Sigmoid colon (tissue), 3 donors: Measurements from ENCODE around the gene CELA2A.
"Not testable (repeated sequence)": the region's sequence is repeated elsewhere in the genome, so short reads cannot be mapped to it uniquely, and the experiment has no call there.

ENCODE experiments used
- POLR2A ChIP-seq, 2 donors: fragments of 450-650 bp; IDR thresholded peaks; one replicate each; pipeline ENCODE4 v1.6.1; 2016; ENCODE audit warnings: antibody characterized with exemption in 2 of 2, mild to moderate bottlenecking in 2 of 2, moderate library complexity in 2 of 2
- TF ChIP-seq, protein P1 (sequence below), 4 experiments: fragments of 450-650 bp in 3 of 4; fragments of 200-600 bp in 1 of 4; IDR thresholded peaks; one replicate each; pipeline ENCODE4 v1.5.1; 2016 to 2019; ENCODE audit warnings: antibody characterized with exemption in 4 of 4, mild to moderate bottlenecking in 3 of 4, moderate library complexity in 2 of 4

DNA sequence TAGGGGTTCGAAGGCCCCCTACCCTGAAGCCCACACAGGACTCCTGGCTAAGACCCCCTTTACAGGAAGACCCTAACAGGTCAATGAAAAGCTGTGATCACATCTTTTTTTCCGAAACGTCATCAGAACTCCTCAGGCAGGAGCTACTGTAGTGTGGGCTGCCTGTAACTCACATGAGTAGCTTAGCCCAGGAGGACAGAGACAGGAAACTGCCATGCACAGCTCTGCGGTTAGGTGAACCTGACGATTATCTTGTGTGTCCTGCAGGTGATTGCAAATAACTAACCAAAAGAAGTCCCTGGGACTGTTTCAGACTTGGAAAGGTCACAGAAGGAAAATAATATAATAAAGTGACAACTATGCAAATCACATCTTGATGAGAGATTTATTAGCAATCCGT, 15.2 kb downstream of the CELA2A start:
- TF ChIP-seq, protein P1, sequence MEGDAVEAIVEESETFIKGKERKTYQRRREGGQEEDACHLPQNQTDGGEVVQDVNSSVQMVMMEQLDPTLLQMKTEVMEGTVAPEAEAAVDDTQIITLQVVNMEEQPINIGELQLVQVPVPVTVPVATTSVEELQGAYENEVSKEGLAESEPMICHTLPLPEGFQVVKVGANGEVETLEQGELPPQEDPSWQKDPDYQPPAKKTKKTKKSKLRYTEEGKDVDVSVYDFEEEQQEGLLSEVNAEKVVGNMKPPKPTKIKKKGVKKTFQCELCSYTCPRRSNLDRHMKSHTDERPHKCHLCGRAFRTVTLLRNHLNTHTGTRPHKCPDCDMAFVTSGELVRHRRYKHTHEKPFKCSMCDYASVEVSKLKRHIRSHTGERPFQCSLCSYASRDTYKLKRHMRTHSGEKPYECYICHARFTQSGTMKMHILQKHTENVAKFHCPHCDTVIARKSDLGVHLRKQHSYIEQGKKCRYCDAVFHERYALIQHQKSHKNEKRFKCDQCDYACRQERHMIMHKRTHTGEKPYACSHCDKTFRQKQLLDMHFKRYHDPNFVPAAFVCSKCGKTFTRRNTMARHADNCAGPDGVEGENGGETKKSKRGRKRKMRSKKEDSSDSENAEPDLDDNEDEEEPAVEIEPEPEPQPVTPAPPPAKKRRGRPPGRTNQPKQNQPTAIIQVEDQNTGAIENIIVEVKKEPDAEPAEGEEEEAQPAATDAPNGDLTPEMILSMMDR (IDR thresholded peaks at IDR 0.05), result not testable (repeated sequence)
- TF ChIP-seq POLR2A (IDR thresholded peaks at IDR 0.05), result not testable (repeated sequence)
